Prostate gland (tissue), 2 donors: ENCODE measurements around the gene CROCC.
"Not testable (repeated sequence)": the region's sequence is repeated elsewhere in the genome, so short reads cannot be mapped to it uniquely, and the experiment has no call there.

Experiments
- POLR2AphosphoS5 ChIP-seq: sonication (generic); formaldehyde crosslinking; IDR thresholded peaks from one replicate; pipeline ENCODE4 v1.6.1; 2017; ENCODE audit warnings: antibody characterized with exemption
- TF ChIP-seq, protein P1 (sequence below), 4 experiments: fragments of 200-600 bp in 2 of 4; fragments of 450-650 bp in 2 of 4; sonication (generic) in 2 of 4; IDR thresholded peaks; 1 replicate in 3 of 4; 2 replicates in 1 of 4; pipeline ENCODE4 v1.5.1; 2016 to 2019; ENCODE audit warnings: antibody characterized with exemption in 4 of 4, mild to moderate bottlenecking in 2 of 4, moderate library complexity in 2 of 4

DNA sequence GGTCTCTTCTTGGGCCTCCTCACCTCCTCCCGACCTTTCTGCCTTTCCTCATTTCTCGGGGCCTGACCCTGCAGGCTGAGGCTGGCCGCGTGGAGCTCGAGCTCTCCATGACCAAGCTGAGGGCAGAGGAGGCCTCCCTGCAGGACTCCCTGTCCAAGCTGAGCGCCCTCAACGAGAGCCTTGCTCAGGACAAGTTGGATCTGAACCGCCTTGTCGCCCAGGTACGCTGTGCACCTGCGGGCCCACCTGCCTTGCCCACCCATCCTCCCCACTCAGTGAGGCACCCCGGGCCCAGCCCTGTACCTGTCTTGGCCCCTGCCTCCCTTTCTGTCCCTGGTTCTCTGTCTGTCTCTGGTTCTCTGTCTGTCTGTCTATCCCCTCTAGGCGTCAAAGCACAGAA is 24.5 kb downstream of the CROCC start:
- TF ChIP-seq, protein P1, sequence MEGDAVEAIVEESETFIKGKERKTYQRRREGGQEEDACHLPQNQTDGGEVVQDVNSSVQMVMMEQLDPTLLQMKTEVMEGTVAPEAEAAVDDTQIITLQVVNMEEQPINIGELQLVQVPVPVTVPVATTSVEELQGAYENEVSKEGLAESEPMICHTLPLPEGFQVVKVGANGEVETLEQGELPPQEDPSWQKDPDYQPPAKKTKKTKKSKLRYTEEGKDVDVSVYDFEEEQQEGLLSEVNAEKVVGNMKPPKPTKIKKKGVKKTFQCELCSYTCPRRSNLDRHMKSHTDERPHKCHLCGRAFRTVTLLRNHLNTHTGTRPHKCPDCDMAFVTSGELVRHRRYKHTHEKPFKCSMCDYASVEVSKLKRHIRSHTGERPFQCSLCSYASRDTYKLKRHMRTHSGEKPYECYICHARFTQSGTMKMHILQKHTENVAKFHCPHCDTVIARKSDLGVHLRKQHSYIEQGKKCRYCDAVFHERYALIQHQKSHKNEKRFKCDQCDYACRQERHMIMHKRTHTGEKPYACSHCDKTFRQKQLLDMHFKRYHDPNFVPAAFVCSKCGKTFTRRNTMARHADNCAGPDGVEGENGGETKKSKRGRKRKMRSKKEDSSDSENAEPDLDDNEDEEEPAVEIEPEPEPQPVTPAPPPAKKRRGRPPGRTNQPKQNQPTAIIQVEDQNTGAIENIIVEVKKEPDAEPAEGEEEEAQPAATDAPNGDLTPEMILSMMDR (IDR thresholded peaks at IDR 0.05) = not testable (repeated sequence)
- TF ChIP-seq POLR2AphosphoS5 = not testable (repeated sequence)
